Left lung (tissue), 10 donors: Measurements from ENCODE around the gene SLC49A3. TPM values are rescaled to one million over a fixed set of nuclear protein-coding genes. Genes with fewer than 3 reads are reported as not detected.

ENCODE experiments used
- ATAC-seq: fragments of 200-7000 bp; cut with Tn5 transposase; one replicate; pipeline ENCODE4 v1.9.1; 2020; ENCODE audit warnings: moderate library complexity
- DNase-seq, 4 donors: peaks; one replicate each; pipeline ENCODE4 v3.0.0-alpha.2; 2013 to 2020
- H3K27ac ChIP-seq, 2 donors: fragments of 200-600 bp; sonication (generic) in 1 of 2; one replicate each; pipeline versions ENCODE4 v1.5.0 to v1.8.0; 2020 to 2021
- H3K27me3 ChIP-seq, 2 donors: fragments of 200-600 bp; sonication (generic) in 1 of 2; one replicate each; pipeline versions ENCODE4 v1.5.0 to v1.8.0; 2020 to 2021
- H3K36me3 ChIP-seq, 2 donors: fragments of 200-600 bp; sonication (generic) in 1 of 2; one replicate each; pipeline versions ENCODE4 v1.5.0 to v1.8.0; 2020 to 2021
- H3K4me1 ChIP-seq, 2 donors: fragments of 200-600 bp; one replicate each; pipeline ENCODE4 v1.8.0; 2021
- H3K4me3 ChIP-seq, 2 donors: fragments of 200-600 bp; sonication (generic) in 1 of 2; one replicate each; pipeline versions ENCODE4 v1.5.0 to v1.8.0; 2020 to 2021; ENCODE audit warnings: mild to moderate bottlenecking in 1 of 2
- H3K9me3 ChIP-seq, 2 donors: fragments of 200-600 bp; sonication (generic) in 1 of 2; one replicate each; pipeline versions ENCODE4 v1.5.0 to v1.8.0; 2020 to 2021
- intact Hi-C, 2 donors: fragments of 100-400 bp; cut with DNase I; formaldehyde crosslinking; loops; one replicate each; pipeline versions ENCODE4 v1.11.2 to v1.14.2; 2022
- polyA plus RNA-seq, 6 donors: library from polyadenylated mRNA; unstranded; fragments of 120-200 nt; gene quantifications; one replicate each; pipeline ENCODE4 v1.2.1, GENCODE V29; 2013; ENCODE audit not compliant: insufficient read length in 6 of 6
- total RNA-seq, 2 donors: library from RNA; stranded (reverse); fragmentation: NEBNext Ultra II Directional; extraction: Animal tissue kit (Norgen Biotek cat#: 25700); gene quantifications; one replicate each; pipeline ENCODE4 v1.2.1, GENCODE V29; 2021
- TF ChIP-seq, protein P1 (sequence below), 2 donors: fragments of 200-600 bp; sonication (generic) in 1 of 2; IDR thresholded peaks; one replicate each; pipeline versions ENCODE4 v1.5.0 to v1.8.0; 2021; ENCODE audit warnings: antibody characterized with exemption in 2 of 2
- donor health status: DM: no; HTN: yes; CAD: no.
- donor health status: DM: no; HTN: no; CAD: no.

Gene SLC49A3
- total and polyA plus RNA-seq, 8 donors, result 7.4 to 27.5 (median 8.8) TPM

DNA sequence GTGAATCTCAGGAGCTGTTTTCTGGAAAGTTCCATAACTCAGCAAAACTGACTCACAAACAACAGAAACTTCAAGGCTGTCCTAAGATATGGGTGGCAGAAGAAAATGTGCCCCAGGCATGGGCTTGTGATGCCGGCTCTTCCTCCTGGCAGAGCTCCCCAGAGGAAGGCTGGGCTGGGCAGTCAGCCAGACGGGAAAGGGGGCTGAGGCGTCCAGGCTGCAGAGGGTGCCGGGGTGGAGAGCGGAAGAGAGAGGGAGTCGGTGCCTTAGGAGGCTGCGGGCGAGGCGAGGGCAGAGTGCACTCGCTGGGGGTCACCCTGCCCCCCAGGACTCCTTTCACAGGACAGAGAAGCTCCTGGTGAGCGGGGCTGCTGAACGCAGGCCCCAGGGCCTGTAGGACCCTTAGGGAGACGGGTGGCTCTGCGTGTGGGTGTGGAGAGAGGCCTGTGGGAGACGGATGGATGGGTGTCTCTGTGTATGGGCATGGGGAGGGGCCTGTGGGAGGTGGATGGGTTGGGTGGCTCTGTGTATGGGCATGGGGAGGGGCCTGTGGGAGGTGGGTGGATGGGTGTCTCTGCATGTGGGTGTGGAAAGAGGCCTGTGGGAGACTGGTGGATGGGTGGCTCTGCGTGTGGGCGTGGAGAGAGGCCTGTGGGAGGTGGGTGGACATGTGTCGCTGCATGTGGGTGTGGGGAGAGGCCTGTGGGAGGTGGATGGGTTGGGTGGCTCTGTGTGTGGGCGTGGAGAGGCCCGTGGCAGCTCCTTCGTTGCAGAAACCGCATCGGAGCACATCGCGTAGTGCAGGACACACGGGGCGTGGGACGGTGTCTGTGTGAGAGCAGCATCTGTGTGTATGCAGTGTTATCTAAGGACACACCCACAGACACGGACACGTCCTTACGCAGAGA, 32.6 kb upstream of the SLC49A3 start:
- ATAC-seq (peak; percentile 9), DNase-seq (peak in 2 of 4 donors; percentile 48 to 74)
- TF ChIP-seq, protein P1, sequence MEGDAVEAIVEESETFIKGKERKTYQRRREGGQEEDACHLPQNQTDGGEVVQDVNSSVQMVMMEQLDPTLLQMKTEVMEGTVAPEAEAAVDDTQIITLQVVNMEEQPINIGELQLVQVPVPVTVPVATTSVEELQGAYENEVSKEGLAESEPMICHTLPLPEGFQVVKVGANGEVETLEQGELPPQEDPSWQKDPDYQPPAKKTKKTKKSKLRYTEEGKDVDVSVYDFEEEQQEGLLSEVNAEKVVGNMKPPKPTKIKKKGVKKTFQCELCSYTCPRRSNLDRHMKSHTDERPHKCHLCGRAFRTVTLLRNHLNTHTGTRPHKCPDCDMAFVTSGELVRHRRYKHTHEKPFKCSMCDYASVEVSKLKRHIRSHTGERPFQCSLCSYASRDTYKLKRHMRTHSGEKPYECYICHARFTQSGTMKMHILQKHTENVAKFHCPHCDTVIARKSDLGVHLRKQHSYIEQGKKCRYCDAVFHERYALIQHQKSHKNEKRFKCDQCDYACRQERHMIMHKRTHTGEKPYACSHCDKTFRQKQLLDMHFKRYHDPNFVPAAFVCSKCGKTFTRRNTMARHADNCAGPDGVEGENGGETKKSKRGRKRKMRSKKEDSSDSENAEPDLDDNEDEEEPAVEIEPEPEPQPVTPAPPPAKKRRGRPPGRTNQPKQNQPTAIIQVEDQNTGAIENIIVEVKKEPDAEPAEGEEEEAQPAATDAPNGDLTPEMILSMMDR (IDR thresholded peaks at IDR 0.05), result no peak
- H3K9me3 ChIP-seq, result no peaks in the 10 kb centered on the region
- intact Hi-C loops, result no loop called here
- peaks cover 8 to 23% of the 10 kb centered on the region in 2 donors for H3K4me1 ChIP-seq
- peak overlapping the region in 1 of 2 donors; percentile 46 for H3K27ac ChIP-seq
- H3K4me3 ChIP-seq, result no peak overlapping the region
- peaks cover 0 to 15% of the 10 kb centered on the region in 2 donors for H3K36me3 ChIP-seq
- H3K27me3 ChIP-seq, result no peaks in the 10 kb centered on the region

DNA sequence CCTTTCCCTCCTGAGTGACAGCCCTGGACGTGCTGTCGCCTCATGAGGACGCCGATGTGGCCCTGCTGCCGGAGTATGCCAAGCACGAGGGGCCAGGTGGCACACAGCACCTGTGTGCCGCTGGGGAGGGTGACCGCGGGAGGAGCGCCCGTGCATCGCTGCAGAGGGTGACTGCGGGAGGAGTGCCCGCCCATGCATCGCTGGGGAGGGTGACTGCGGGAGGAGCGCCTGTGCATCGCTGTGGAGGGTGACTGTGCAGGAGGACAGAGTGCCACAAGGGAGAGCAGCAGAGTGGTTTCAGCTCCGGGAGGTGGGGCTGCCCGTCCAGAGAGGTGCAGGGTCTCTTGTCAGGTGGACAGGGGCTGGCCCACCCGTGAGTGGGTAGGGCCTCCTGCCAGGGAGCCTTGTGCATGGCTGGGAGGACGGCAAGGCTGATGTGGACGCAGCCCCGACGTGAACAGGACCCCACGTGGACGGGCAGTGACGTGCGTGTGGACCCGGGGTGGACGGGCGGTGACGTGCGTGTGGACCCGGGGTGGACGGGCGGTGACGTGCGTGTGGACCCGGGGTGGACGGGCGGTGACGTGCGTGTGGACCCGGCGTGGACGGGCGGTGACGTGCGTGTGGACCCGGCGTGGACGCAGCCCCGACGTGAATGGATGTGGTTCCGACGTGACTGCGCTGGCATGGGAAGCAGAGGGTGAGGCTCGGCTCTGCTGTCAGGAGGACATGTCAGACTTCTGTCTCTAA, 31.3 kb upstream of the SLC49A3 start:
- no peak overlapping the region for H3K4me3 ChIP-seq
- ATAC-seq, result no peak
- peaks cover 8 to 13% of the 10 kb centered on the region in 2 donors for H3K4me1 ChIP-seq
- no peaks in the 10 kb centered on the region for H3K9me3 ChIP-seq
- peak overlapping the region in 1 of 2 donors; percentile 46 for H3K27ac ChIP-seq
- TF ChIP-seq, protein P1 (IDR thresholded peaks at IDR 0.05), result no peak
- no peaks in the 10 kb centered on the region for H3K27me3 ChIP-seq
- DNase-seq, result no peak
- intact Hi-C loops, result no loop called here
- H3K36me3 ChIP-seq, result peaks cover 0 to 15% of the 10 kb centered on the region in 2 donors

DNA sequence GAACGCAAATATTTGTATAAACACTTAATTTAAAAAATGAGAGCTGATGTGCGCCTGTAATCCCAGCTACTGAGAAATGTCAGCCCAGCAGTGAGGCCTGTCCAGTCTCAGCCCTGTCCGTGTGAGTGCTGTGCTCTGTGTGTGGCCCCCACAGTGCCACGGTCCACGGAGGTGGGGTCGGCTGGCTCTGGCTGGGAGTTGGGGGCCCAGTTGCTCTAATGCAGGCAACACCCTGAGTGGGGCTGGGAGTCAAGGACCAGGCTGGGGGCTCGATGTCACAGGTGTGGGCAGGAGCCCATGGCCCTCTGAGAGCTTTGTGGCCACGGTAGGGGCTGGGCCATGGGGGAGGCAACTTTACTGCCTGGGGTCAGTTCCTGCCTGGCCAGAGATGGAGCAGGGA, 29.5 kb upstream of the SLC49A3 start:
- TF ChIP-seq, protein P1 (IDR thresholded peaks at IDR 0.05), result no peak

DNA sequence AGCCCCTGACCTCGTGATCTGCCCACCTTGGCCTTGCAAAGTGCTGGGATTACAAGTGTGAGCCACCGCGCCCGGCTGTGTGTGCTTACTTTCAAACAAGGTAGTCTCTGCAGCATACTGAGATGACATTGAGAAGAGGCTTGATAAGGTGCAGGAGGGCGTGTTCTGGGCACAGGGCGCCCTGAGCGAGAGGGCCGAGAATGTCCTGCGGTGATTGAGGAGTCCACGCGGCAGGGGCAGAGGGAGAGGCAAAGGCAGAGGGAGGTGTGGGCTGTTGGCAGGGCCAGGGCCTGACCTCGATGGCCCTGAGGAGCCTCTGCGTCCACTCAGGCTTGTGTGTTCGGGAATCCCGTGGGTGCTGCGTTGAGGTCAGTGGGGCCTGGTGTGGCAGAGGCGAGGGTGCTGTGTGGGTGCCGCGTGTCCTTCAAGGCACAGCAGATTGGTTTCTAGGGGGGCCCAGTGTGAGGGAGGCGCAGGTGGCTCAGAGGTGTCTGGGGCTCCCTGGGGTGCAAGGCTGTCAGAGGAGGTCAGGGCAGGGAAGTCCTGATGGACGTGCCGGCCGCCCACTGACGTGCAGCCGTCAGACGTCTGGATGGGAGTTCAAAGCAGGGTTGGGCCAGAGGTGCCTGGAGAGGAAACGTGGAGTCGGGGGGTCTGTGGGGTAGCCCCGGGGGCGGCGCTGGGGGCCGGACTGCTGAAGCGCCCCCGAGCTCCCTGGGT, 28.8 kb upstream of the SLC49A3 start:
- Histone ChIP-seq H3K9me3 (no peaks in the 10 kb centered on the region), H3K27ac (no peak overlapping the region), H3K4me1 (peaks cover 8 to 9% of the 10 kb centered on the region in 2 donors), H3K36me3 (peaks cover 0 to 8% of the 10 kb centered on the region in 2 donors), H3K4me3 (no peak overlapping the region), H3K27me3 (no peaks in the 10 kb centered on the region)
- ATAC-seq, result no peak
- intact Hi-C loops, result no loop called here
- peak in 1 of 4 donors; percentile 61 for DNase-seq
- TF ChIP-seq, protein P1 (IDR thresholded peaks at IDR 0.05), result no peak

More for the DNA sequence above, 29.5 kb upstream of the SLC49A3 start:
- peaks cover 8 to 9% of the 10 kb centered on the region in 2 donors for H3K4me1 ChIP-seq
- ATAC-seq, result no peak
- H3K4me3 ChIP-seq, result no peak overlapping the region
- DNase-seq, result no peak
- H3K36me3 ChIP-seq, result peaks cover 0 to 14% of the 10 kb centered on the region in 2 donors
- no peaks in the 10 kb centered on the region for H3K9me3 ChIP-seq
- no peak overlapping the region for H3K27ac ChIP-seq
- no peaks in the 10 kb centered on the region for H3K27me3 ChIP-seq
- intact Hi-C loops, result no loop called here
